ENCODE measurements around the gene CNNM4.

GRCh38 chr2:96822786-96823185 is 62.1 kb downstream of the CNNM4 start:
- no peak for TF ChIP-seq CTCF (IDR thresholded peaks at IDR 0.05)
- TF ChIP-seq POLR2A (IDR thresholded peaks at IDR 0.05) = no peak
- no peak for TF ChIP-seq POLR2AphosphoS5 (IDR thresholded peaks at IDR 0.05)
